Cardiac muscle cell (in vitro differentiated cells and primary cell): Measurements from ENCODE around the gene PPP2R3B. TPM values are rescaled to one million over a fixed set of nuclear protein-coding genes. Genes with fewer than 3 reads are reported as not detected.

ENCODE experiments used
- DNase-seq, 2 donors: peaks; one replicate each; pipeline versions ENCODE4 v3.0.0 to v3.0.0-alpha.2; 2010 to 2017; ENCODE audit warnings: low read depth in 1 of 2, low spot score in 1 of 2
- H3K27ac ChIP-seq: fragments of 200-600 bp; sonication (generic); 2 replicates; pipeline ENCODE4 v1.5.1; 2016
- H3K27me3 ChIP-seq: fragments of 200-600 bp; sonication (generic); 2 replicates; pipeline ENCODE4 v1.6.0; 2016; ENCODE audit warnings: control low read depth
- H3K36me3 ChIP-seq: fragments of 200-600 bp; sonication (generic); 2 replicates; pipeline ENCODE4 v1.5.1; 2016; ENCODE audit warnings: control low read depth
- H3K4me1 ChIP-seq: fragments of 200-600 bp; sonication (generic); 2 replicates; pipeline ENCODE4 v1.8.1; 2017; ENCODE audit warnings: low read depth, mild to moderate bottlenecking, mixed run types
- H3K4me3 ChIP-seq: fragments of 200-600 bp; sonication (generic); 2 replicates; pipeline ENCODE4 v1.5.1; 2016; ENCODE audit warnings: mild to moderate bottlenecking
- H3K9me3 ChIP-seq: fragments of 200-600 bp; sonication (generic); 2 replicates; pipeline ENCODE4 v1.5.1; 2017; ENCODE audit warnings: low read depth, mild to moderate bottlenecking, control low read depth
- CTCF ChIP-seq: IDR thresholded peaks from 2 replicates; pipeline ENCODE4 v1.5.1; 2012; ENCODE audit warnings: low read depth, mild to moderate bottlenecking, low read length
- polyA plus RNA-seq: library from polyadenylated mRNA; unstranded; fragments of >200 nt; fragmentation: Nextera tagmentation; extraction: Ambion mirVana; gene quantifications from 2 replicates; pipeline ENCODE4 v1.2.1, GENCODE V29; 2016
- total RNA-seq: library from RNA; depleted of rRNA; stranded (reverse); fragments of >200 nt; gene quantifications from 2 replicates; pipeline ENCODE4 v1.2.3, GENCODE V29; 2016

The PPP2R3B gene
- total and polyA plus RNA-seq, 2 experiments from 2014 or later: 142 to 155 TPM

GRCh38 chrX:360496-361150 lies 26.1 kb downstream of the PPP2R3B start:
- no peak for DNase-seq
- no peak for TF ChIP-seq CTCF
- no peaks in the 10 kb centered on the region for H3K27me3 ChIP-seq
- no peaks in the 10 kb centered on the region for H3K9me3 ChIP-seq
- peaks cover 7% of the 10 kb centered on the region for H3K36me3 ChIP-seq
- no peaks in the 10 kb centered on the region for H3K4me1 ChIP-seq
- H3K4me3 ChIP-seq: no peak overlapping the region
- no peak overlapping the region for H3K27ac ChIP-seq

GRCh38 chrX:358651-359143 lies 28.0 kb downstream of the PPP2R3B start:
- Histone ChIP-seq H3K36me3 (peaks cover 7% of the 10 kb centered on the region), H3K4me3 (no peak overlapping the region), H3K27me3 (no peaks in the 10 kb centered on the region), H3K4me1 (no peaks in the 10 kb centered on the region), H3K9me3 (no peaks in the 10 kb centered on the region), H3K27ac (no peak overlapping the region)
- no peak for DNase-seq
- TF ChIP-seq CTCF: no peak

GRCh38 chrX:357693-358471 lies 28.8 kb downstream of the PPP2R3B start:
- H3K36me3 ChIP-seq: peaks cover 7% of the 10 kb centered on the region
- no peaks in the 10 kb centered on the region for H3K27me3 ChIP-seq
- H3K27ac ChIP-seq: no peak overlapping the region
- TF ChIP-seq CTCF: no peak
- no peaks in the 10 kb centered on the region for H3K9me3 ChIP-seq
- H3K4me1 ChIP-seq: no peaks in the 10 kb centered on the region
- H3K4me3 ChIP-seq: no peak overlapping the region
- DNase-seq: peak in 1 of 2 donors; percentile 42

GRCh38 chrX:357035-357692 lies 29.5 kb downstream of the PPP2R3B start:
- no peak overlapping the region for H3K27ac ChIP-seq
- DNase-seq: no peak
- TF ChIP-seq CTCF: no peak
- H3K27me3 ChIP-seq: no peaks in the 10 kb centered on the region
- no peaks in the 10 kb centered on the region for H3K9me3 ChIP-seq
- peaks cover 9% of the 10 kb centered on the region for H3K36me3 ChIP-seq
- H3K4me3 ChIP-seq: no peak overlapping the region
- no peaks in the 10 kb centered on the region for H3K4me1 ChIP-seq

GRCh38 chrX:356385-357034 lies 30.2 kb downstream of the PPP2R3B start:
- Histone ChIP-seq H3K27ac (no peak overlapping the region), H3K9me3 (no peaks in the 10 kb centered on the region), H3K36me3 (peaks cover 9% of the 10 kb centered on the region), H3K27me3 (no peaks in the 10 kb centered on the region), H3K4me3 (no peak overlapping the region), H3K4me1 (no peaks in the 10 kb centered on the region)
- TF ChIP-seq CTCF: no peak
- DNase-seq: no peak
